ENCODE results near the gene GLB1L3.

The GLB1L3 gene

GRCh38 chr11:134242376-134242775 lies 33.8 kb upstream of the GLB1L3 start:
- no peak overlapping the region for H3K4me3 ChIP-seq (ENCODE audit: low read depth, low read length)
- TF ChIP-seq, protein P1, sequence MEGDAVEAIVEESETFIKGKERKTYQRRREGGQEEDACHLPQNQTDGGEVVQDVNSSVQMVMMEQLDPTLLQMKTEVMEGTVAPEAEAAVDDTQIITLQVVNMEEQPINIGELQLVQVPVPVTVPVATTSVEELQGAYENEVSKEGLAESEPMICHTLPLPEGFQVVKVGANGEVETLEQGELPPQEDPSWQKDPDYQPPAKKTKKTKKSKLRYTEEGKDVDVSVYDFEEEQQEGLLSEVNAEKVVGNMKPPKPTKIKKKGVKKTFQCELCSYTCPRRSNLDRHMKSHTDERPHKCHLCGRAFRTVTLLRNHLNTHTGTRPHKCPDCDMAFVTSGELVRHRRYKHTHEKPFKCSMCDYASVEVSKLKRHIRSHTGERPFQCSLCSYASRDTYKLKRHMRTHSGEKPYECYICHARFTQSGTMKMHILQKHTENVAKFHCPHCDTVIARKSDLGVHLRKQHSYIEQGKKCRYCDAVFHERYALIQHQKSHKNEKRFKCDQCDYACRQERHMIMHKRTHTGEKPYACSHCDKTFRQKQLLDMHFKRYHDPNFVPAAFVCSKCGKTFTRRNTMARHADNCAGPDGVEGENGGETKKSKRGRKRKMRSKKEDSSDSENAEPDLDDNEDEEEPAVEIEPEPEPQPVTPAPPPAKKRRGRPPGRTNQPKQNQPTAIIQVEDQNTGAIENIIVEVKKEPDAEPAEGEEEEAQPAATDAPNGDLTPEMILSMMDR (IDR thresholded peaks at IDR 0.05; ENCODE audit: low read depth, low read length, missing control alignments), result no peak
- in situ Hi-C loops (cut with HindIII; ENCODE audit: low sequenced_read_pairs), result no loop called here
- no peak for DNase-seq (ENCODE audit: low read depth)

GRCh38 chr11:134243913-134244312 lies 32.3 kb upstream of the GLB1L3 start:
- no peak overlapping the region for H3K4me3 ChIP-seq (ENCODE audit: low read depth, low read length)
- DNase-seq (ENCODE audit: low read depth), result no peak
- TF ChIP-seq, protein P1 (IDR thresholded peaks at IDR 0.05; ENCODE audit: low read depth, low read length, missing control alignments), result no peak
- in situ Hi-C loops (cut with HindIII; ENCODE audit: low sequenced_read_pairs), result no loop called here

- TF ChIP-seq, protein P1 (IDR thresholded peaks at IDR 0.05; ENCODE audit: low read depth, low read length, missing control alignments), result peak; percentile 57
- in situ Hi-C loops (cut with HindIII; ENCODE audit: low sequenced_read_pairs), result no loop called here
- no peak for DNase-seq (ENCODE audit: low read depth)
- no peak overlapping the region for H3K4me3 ChIP-seq (ENCODE audit: low read depth, low read length)
Observed at GRCh38 chr11:134244593-134244992, 31.6 kb upstream of the GLB1L3 start.

DNA sequence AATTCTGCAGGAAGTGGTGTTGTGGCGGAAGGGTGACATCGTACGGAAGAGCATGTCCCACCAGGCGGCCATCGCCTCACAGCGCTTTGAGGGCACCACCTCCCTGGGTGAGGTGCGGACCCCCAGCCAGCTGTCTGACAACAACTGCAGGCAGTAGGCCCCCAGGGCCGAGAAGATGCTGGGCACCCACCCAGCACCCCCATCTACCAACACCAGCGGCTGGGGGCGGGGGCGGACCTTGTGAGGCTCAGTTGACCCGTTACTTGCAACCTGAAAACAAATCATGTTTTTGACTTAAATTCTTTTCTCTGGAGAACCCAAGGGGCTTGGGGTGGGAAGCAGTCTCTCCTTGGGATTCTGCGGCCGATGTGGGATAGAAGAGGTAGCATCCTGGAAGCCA lies 30.7 kb upstream of the GLB1L3 start:
- TF ChIP-seq, protein P1 (IDR thresholded peaks at IDR 0.05; ENCODE audit: low read depth, low read length, missing control alignments), result no peak

DNA sequence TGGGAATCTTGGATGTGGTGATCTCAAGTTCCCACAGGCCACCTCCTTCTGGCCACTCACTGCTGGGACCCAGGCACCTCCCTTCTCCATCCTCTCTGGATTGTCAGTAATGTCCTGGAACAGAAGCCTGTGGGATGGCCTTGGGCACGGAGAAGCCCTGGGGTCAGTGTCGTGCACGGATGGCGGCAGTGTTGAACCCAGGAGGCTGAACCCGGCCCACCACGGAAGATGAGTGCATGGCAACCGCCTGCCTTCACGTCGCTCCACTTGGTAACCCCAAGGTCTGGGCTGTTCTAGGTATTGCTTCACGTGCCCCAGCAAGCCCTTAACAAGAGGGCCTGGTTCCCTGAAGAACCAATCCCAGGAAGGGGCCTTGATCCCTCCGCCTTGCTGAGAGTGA lies 30.1 kb upstream of the GLB1L3 start:
- no peak for DNase-seq (ENCODE audit: low read depth)
- in situ Hi-C loops (cut with HindIII; ENCODE audit: low sequenced_read_pairs), result no loop called here
- TF ChIP-seq, protein P1 (IDR thresholded peaks at IDR 0.05; ENCODE audit: low read depth, low read length, missing control alignments), result no peak
- H3K4me3 ChIP-seq (ENCODE audit: low read depth, low read length), result no peak overlapping the region

More for the DNA sequence above, 30.7 kb upstream of the GLB1L3 start:
- H3K4me3 ChIP-seq (ENCODE audit: low read depth, low read length), result no peak overlapping the region
- DNase-seq (ENCODE audit: low read depth), result no peak
- in situ Hi-C loops (cut with HindIII; ENCODE audit: low sequenced_read_pairs), result no loop called here

GRCh38 chr11:134246678-134247077 lies 29.5 kb upstream of the GLB1L3 start:
- no peak for DNase-seq (ENCODE audit: low read depth)
- in situ Hi-C loops (cut with HindIII; ENCODE audit: low sequenced_read_pairs), result no loop called here
- H3K4me3 ChIP-seq (ENCODE audit: low read depth, low read length), result no peak overlapping the region
- TF ChIP-seq, protein P1 (IDR thresholded peaks at IDR 0.05; ENCODE audit: low read depth, low read length, missing control alignments), result no peak

Measured in astrocyte of the cerebellum (primary cell).